K562 (cell line): ENCODE results near the gene CDK11B. TPM values are rescaled to one million over a fixed set of nuclear protein-coding genes. Genes with fewer than 3 reads are reported as not detected.

Source experiments
- ATAC-seq: fragments of 200-7000 bp; cut with Tn5 transposase; 3 replicates; pipeline ENCODE4 v1.9.1; 2020; ENCODE audit warnings: moderate library complexity
- BruUV-seq: library from RNA; stranded (reverse); fragments of 400-500 nt; replicated peaks from 2 replicates; lab custom pipeline; 2021; lab: Mats Ljungman, UMichigan
- CTCF ChIA-PET: fragments of 300-600 bp; formaldehyde crosslinking; extraction: SDS; loops from one replicate; lab custom pipeline; 2021; ENCODE audit warnings: low intra/inter-chr PET ratio; lab: Yijun Ruan, JAX
- POLR2A ChIA-PET: fragments of 300-600, 350-650 bp; sonication (Branson Sonifier 250); formaldehyde crosslinking; extraction: SDS; loops from one replicate; lab custom pipeline; 2021; ENCODE audit warnings: antibody characterized with exemption, inconsistent platforms; lab: Yijun Ruan, JAX
- DNase-seq, 4 experiments: peaks; one replicate each; pipeline versions ENCODE4 v3.0.0 to v3.0.0-alpha.2; 2011 to 2018; ENCODE audit warnings: low spot score in 3 of 4, mixed read lengths in 3 of 4; ENCODE audit errors: extremely low read depth in 1 of 4
- FAIRE-seq: peaks from 2 replicates; lab custom pipeline; 2011; peaks lifted over from hg19 to GRCh38; lab: Jason Lieb, UNC
- H2AFZ ChIP-seq: 2 replicates; pipeline ENCODE4 v1.6.0; 2011; ENCODE audit warnings: low read depth, low read length, control low read depth, inconsistent platforms
- H3K27ac ChIP-seq: fragments of 200-600 bp; 3 replicates; pipeline ENCODE4 v1.8.0; 2011; ENCODE audit warnings: low read depth, mild to moderate bottlenecking, control low read depth, inconsistent platforms, low read length, moderate library complexity, mixed read lengths; ENCODE audit errors: extremely low read depth
- H3K27me3 ChIP-seq, 2 experiments: fragments of 300-600 bp in 1 of 2; 2 replicates in 1 of 2; 3 replicates in 1 of 2; pipeline versions ENCODE4 v1.6.0 to v1.8.0; 2011; ENCODE audit warnings: inconsistent platforms in 2 of 2, low read length in 2 of 2, mild to moderate bottlenecking in 1 of 2, mixed read lengths in 1 of 2, moderate library complexity in 1 of 2; ENCODE audit not compliant: control insufficient read depth in 2 of 2, insufficient read depth in 2 of 2
- H3K36me3 ChIP-seq: fragments of 300-600 bp; 3 replicates; pipeline ENCODE4 v1.8.0; 2011; ENCODE audit warnings: mild to moderate bottlenecking, low read length, inconsistent platforms; ENCODE audit not compliant: control insufficient read depth, insufficient read depth
- H3K4me1 ChIP-seq, 2 experiments: fragments of 200-600 bp in 1 of 2; replicated peaks in 1 of 2; 2 replicates in 1 of 2; 3 replicates in 1 of 2; pipeline versions ENCODE4 v1.5.1 to v1.8.0; 2011; ENCODE audit warnings: inconsistent platforms in 2 of 2, low read length in 2 of 2, mild to moderate bottlenecking in 1 of 2, mixed read lengths in 1 of 2, moderate library complexity in 1 of 2; ENCODE audit not compliant: control insufficient read depth in 2 of 2, insufficient read depth in 2 of 2
- H3K4me2 ChIP-seq: 2 replicates; pipeline ENCODE4 v1.6.1; 2011; ENCODE audit warnings: low read length, control low read depth, inconsistent platforms, mixed read lengths; ENCODE audit not compliant: insufficient read depth
- H3K4me3 ChIP-seq: fragments of 200-600 bp; sonication (generic), shearing (Covaris generic); 2 replicates; pipeline ENCODE4 v1.5.1; 2016; ENCODE audit warnings: control low read depth, inconsistent platforms
- H3K79me2 ChIP-seq: fragments of 200-600 bp; 3 replicates; pipeline ENCODE4 v1.8.0; 2011; ENCODE audit warnings: low read length, inconsistent platforms; ENCODE audit not compliant: control insufficient read depth, insufficient read depth
- H3K9ac ChIP-seq, 2 experiments: 2 replicates each; pipeline versions ENCODE4 v1.6.0 to v1.6.1; 2011; ENCODE audit warnings: low read depth in 2 of 2, low read length in 2 of 2, control low read depth in 1 of 2, inconsistent platforms in 1 of 2, mild to moderate bottlenecking in 1 of 2, mixed read lengths in 1 of 2; ENCODE audit not compliant: insufficient read depth in 1 of 2
- H3K9me1 ChIP-seq: one replicate; pipeline ENCODE4 v1.6.0; 2011; ENCODE audit warnings: inconsistent platforms, mild to moderate bottlenecking, low read length, moderate library complexity; ENCODE audit not compliant: control insufficient read depth, insufficient read depth
- H3K9me3 ChIP-seq: replicated peaks from 2 replicates; pipeline ENCODE4 v1.5.1; 2011; ENCODE audit warnings: low read depth, low read length, inconsistent platforms; ENCODE audit not compliant: control insufficient read depth, insufficient read depth
- H4K20me1 ChIP-seq: replicated peaks from 2 replicates; pipeline ENCODE4 v1.6.1; 2011; ENCODE audit warnings: low read length, inconsistent platforms, mixed read lengths; ENCODE audit not compliant: control insufficient read depth, insufficient read depth
- EHMT2 ChIP-seq: fragments of 450-650 bp; IDR thresholded peaks from 2 replicates; pipeline ENCODE4 v1.6.1; 2018; ENCODE audit warnings: antibody characterized with exemption
- HDAC3 ChIP-seq: fragments of 450-650 bp; IDR thresholded peaks from 2 replicates; pipeline ENCODE4 v1.6.1; 2018; ENCODE audit warnings: borderline replicate concordance, mild to moderate bottlenecking, moderate library complexity; ENCODE audit not compliant: partially characterized antibody
- L3MBTL2 ChIP-seq: fragments of 450-650 bp; IDR thresholded peaks from 2 replicates; pipeline ENCODE4 v1.6.1; 2016; ENCODE audit warnings: mild to moderate bottlenecking, moderate library complexity
- NCOR1 ChIP-seq: fragments of 450-650 bp; IDR thresholded peaks from 2 replicates; pipeline ENCODE4 v1.6.1; 2016; ENCODE audit warnings: mild to moderate bottlenecking, moderate library complexity
- RCOR1 ChIP-seq, 2 experiments: IDR thresholded peaks; 2 replicates each; pipeline ENCODE4 v1.6.1; 2012; ENCODE audit warnings: low read depth in 2 of 2, low read length in 2 of 2, borderline replicate concordance in 1 of 2, improper control_type of control experiment in 1 of 2
- SIX5 ChIP-seq, 2 experiments: IDR thresholded peaks; 2 replicates each; pipeline ENCODE4 v1.6.1; 2011; ENCODE audit warnings: low read length in 2 of 2, borderline replicate concordance in 1 of 2, low read depth in 1 of 2, mild to moderate bottlenecking in 1 of 2, moderate library complexity in 1 of 2; ENCODE audit not compliant: insufficient read depth in 1 of 2
- SMARCC2 ChIP-seq: fragments of 450-650 bp; IDR thresholded peaks from 2 replicates; pipeline ENCODE4 v1.6.1; 2017; ENCODE audit warnings: antibody characterized with exemption, moderate library complexity, mild to moderate bottlenecking, low read depth
- SNIP1 ChIP-seq: fragments of 450-650 bp; IDR thresholded peaks from 2 replicates; pipeline ENCODE4 v1.7.1; 2017; ENCODE audit warnings: low read depth, mild to moderate bottlenecking
- STAT5B ChIP-seq: fragments of 250-450 bp; sonication (Bioruptor Pico); IDR thresholded peaks from 2 replicates; pipeline ENCODE4 v1.8.0; 2021; ENCODE audit warnings: mild to moderate bottlenecking, inconsistent platforms
- TCFL5 ChIP-seq: fragments of 250-450 bp; sonication (Bioruptor Pico); conservative IDR thresholded peaks from 2 replicates; pipeline ENCODE4 v1.6.1; 2021; ENCODE audit warnings: mild to moderate bottlenecking, moderate library complexity, matching md5 sums
- ZNF408 ChIP-seq: fragments of 250-450 bp; sonication (Bioruptor Pico); IDR thresholded peaks from 2 replicates; pipeline ENCODE4 v1.4.0; 2020; ENCODE audit warnings: low read depth, mild to moderate bottlenecking, moderate library complexity
- WGBS: fragments of 100-300 bp; shearing (Covaris generic); methylation state at CpG from one replicate; pipeline ENCODE4 v1.1.6; 2016; ENCODE audit warnings: low coverage, mixed read lengths; ENCODE audit not compliant: insufficient coverage; ENCODE audit errors: missing lambda C conversion rate; 5-methylcytosine and 5-hydroxymethylcytosine counted together
- in situ Hi-C: fragments of 300-500 bp; cut with MboI; formaldehyde crosslinking; loops from 4 replicates; pipeline ENCODE4 v1.15.0; 2018; ENCODE audit warnings: inconsistent platforms, mixed read lengths
- intact Hi-C: fragments of 100-400 bp; cut with micrococcal nuclease; formaldehyde crosslinking; loops from 2 replicates; pipeline ENCODE4 v1.14.2; 2022
- polyA plus RNA-seq, 8 experiments: library from polyadenylated mRNA; depleted of rRNA in 4 of 8; stranded (reverse) in 5 of 8; unstranded in 3 of 8; fragments of >200 nt; fragmentation: Nextera tagmentation in 2 of 8; fragmentation: Illumina TruSeq in 1 of 8; extraction: Ambion mirVana in 2 of 8; extraction: Trizol in 1 of 8; gene quantifications; 2 replicates each; pipeline versions ENCODE4 v1.2.1 to v1.2.3, GENCODE V29; 2011 to 2014; ENCODE audit warnings: inconsistent platforms in 1 of 8, missing spikeins in 1 of 8
- total RNA-seq, 7 experiments: library from RNA; depleted of rRNA in 6 of 7; stranded (reverse); fragments of >200 nt in 6 of 7; fragmentation: Illumina TruSeq in 2 of 7; extraction: Trizol in 2 of 7; gene quantifications; 2 replicates each; pipeline versions ENCODE4 v1.2.1 to v1.2.3, GENCODE V29; 2011 to 2021; ENCODE audit warnings: low replicate concordance in 1 of 7
- TF ChIP-seq, protein P1 (sequence below): fragments of 450-650 bp; IDR thresholded peaks from 2 replicates; pipeline ENCODE4 v1.6.1; 2016; ENCODE audit warnings: mild to moderate bottlenecking, moderate library complexity

CDK11B gene
- total and polyA plus RNA-seq, 9 of the 15 experiments (the other 6 are each of a cell fraction or from before 2014, with no cell fraction given): 2.8 to 52.2 (median 19.5) TPM

DNA sequence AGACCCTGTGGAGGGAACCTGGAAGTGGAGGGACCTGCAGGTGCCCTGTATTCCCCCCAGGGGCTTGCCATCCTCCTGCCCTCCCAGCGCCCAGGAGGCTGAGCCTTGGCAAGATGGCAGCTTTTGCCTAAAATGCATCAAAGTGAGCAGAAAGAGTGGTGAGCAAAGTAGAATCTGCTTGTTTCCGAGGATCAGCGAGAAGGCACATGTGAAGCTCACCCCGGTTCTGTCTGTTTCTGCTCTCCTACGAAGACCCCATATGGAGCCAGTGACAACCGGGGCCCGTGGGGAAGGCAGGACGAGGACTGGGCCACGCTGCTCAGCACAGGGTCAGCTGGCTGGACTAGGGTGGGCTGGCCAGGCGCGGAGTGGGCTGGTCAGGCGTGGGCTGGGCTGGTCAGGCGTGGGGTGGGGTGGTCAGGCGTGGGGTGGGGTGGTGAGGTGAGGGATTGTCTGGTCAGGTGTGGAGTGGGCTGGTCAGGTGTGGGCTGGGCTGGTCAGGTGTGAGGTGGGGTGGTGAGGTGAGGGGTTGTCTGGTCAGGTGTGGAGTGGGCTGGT is 53.7 kb downstream of the CDK11B start:
- Histone ChIP-seq H2AFZ (no peak overlapping the region), H3K4me3 (no peak overlapping the region), H3K9ac (no peak overlapping the region; a peak in 1 of 4 replicates), H3K9me3 (no peaks in the 10 kb centered on the region), H3K27me3 (no peaks in the 10 kb centered on the region), H3K4me2 (no peak overlapping the region), H3K36me3 (no peaks in the 10 kb centered on the region), H3K79me2 (no peaks in the 10 kb centered on the region; the same call in 2 of the 3 replicates), H4K20me1 (no peaks in the 10 kb centered on the region; the same call in 1 of the 2 replicates), H3K27ac (no peak overlapping the region), H3K9me1 (no peaks in the 10 kb centered on the region), H3K4me1 (peaks cover 12 to 68% of the 10 kb centered on the region in 2 experiments; a peak in 4 of 5 replicates)
- ATAC-seq (no peak; the same call in 2 of the 3 replicates), FAIRE-seq (no peak), DNase-seq (no peak)
- no TSS peak for BruUV-seq
- ChIA-PET CTCF (no interaction called here), POLR2A (interaction anchor here (0.6 to 5.9 kb wide), 2 partner anchors 9 to 14 kb away, joined by 4 to 61 read pairs; partner anchors contain the start of gene MIB2)
- in situ Hi-C loops: no loop called here
- WGBS: 46% methylated on average over 13 of the region's 14 CpGs
- intact Hi-C loops: no loop called here
- TF ChIP-seq ZNF408 (CRISPR knock-in tag) (no peak), SMARCC2 (no peak), EHMT2 (no peak), L3MBTL2 (no peak), SNIP1 (no peak), RCOR1 (IDR thresholded peaks at IDR 0.05; ENCODE audit: borderline replicate concordance in 1 of 2, low read depth in 2 of 2, low read length in 2 of 2) (no peak), NCOR1 (no peak), STAT5B (no peak), HDAC3 (no peak), SIX5 (IDR thresholded peaks at IDR 0.05; ENCODE audit: borderline replicate concordance in 1 of 2, insufficient read depth in 1 of 2, low read depth in 1 of 2, low read length in 2 of 2) (no peak), TCFL5 (CRISPR knock-in tag) (no peak)
- TF ChIP-seq, protein P1, sequence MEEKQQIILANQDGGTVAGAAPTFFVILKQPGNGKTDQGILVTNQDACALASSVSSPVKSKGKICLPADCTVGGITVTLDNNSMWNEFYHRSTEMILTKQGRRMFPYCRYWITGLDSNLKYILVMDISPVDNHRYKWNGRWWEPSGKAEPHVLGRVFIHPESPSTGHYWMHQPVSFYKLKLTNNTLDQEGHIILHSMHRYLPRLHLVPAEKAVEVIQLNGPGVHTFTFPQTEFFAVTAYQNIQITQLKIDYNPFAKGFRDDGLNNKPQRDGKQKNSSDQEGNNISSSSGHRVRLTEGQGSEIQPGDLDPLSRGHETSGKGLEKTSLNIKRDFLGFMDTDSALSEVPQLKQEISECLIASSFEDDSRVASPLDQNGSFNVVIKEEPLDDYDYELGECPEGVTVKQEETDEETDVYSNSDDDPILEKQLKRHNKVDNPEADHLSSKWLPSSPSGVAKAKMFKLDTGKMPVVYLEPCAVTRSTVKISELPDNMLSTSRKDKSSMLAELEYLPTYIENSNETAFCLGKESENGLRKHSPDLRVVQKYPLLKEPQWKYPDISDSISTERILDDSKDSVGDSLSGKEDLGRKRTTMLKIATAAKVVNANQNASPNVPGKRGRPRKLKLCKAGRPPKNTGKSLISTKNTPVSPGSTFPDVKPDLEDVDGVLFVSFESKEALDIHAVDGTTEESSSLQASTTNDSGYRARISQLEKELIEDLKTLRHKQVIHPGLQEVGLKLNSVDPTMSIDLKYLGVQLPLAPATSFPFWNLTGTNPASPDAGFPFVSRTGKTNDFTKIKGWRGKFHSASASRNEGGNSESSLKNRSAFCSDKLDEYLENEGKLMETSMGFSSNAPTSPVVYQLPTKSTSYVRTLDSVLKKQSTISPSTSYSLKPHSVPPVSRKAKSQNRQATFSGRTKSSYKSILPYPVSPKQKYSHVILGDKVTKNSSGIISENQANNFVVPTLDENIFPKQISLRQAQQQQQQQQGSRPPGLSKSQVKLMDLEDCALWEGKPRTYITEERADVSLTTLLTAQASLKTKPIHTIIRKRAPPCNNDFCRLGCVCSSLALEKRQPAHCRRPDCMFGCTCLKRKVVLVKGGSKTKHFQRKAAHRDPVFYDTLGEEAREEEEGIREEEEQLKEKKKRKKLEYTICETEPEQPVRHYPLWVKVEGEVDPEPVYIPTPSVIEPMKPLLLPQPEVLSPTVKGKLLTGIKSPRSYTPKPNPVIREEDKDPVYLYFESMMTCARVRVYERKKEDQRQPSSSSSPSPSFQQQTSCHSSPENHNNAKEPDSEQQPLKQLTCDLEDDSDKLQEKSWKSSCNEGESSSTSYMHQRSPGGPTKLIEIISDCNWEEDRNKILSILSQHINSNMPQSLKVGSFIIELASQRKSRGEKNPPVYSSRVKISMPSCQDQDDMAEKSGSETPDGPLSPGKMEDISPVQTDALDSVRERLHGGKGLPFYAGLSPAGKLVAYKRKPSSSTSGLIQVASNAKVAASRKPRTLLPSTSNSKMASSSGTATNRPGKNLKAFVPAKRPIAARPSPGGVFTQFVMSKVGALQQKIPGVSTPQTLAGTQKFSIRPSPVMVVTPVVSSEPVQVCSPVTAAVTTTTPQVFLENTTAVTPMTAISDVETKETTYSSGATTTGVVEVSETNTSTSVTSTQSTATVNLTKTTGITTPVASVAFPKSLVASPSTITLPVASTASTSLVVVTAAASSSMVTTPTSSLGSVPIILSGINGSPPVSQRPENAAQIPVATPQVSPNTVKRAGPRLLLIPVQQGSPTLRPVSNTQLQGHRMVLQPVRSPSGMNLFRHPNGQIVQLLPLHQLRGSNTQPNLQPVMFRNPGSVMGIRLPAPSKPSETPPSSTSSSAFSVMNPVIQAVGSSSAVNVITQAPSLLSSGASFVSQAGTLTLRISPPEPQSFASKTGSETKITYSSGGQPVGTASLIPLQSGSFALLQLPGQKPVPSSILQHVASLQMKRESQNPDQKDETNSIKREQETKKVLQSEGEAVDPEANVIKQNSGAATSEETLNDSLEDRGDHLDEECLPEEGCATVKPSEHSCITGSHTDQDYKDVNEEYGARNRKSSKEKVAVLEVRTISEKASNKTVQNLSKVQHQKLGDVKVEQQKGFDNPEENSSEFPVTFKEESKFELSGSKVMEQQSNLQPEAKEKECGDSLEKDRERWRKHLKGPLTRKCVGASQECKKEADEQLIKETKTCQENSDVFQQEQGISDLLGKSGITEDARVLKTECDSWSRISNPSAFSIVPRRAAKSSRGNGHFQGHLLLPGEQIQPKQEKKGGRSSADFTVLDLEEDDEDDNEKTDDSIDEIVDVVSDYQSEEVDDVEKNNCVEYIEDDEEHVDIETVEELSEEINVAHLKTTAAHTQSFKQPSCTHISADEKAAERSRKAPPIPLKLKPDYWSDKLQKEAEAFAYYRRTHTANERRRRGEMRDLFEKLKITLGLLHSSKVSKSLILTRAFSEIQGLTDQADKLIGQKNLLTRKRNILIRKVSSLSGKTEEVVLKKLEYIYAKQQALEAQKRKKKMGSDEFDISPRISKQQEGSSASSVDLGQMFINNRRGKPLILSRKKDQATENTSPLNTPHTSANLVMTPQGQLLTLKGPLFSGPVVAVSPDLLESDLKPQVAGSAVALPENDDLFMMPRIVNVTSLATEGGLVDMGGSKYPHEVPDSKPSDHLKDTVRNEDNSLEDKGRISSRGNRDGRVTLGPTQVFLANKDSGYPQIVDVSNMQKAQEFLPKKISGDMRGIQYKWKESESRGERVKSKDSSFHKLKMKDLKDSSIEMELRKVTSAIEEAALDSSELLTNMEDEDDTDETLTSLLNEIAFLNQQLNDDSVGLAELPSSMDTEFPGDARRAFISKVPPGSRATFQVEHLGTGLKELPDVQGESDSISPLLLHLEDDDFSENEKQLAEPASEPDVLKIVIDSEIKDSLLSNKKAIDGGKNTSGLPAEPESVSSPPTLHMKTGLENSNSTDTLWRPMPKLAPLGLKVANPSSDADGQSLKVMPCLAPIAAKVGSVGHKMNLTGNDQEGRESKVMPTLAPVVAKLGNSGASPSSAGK: no peak
